GM12892 (cell line): Measurements from ENCODE around the gene FUNDC2.

Experiments
- DNase-seq: peaks from one replicate; pipeline ENCODE4 v3.0.0; 2011; ENCODE audit not compliant: insufficient read length
- FAIRE-seq: peaks from 2 replicates; lab custom pipeline; 2011; peaks lifted over from hg19 to GRCh38; lab: Jason Lieb, UNC
- POLR2A ChIP-seq: IDR thresholded peaks from 2 replicates; pipeline ENCODE4 v1.6.1; 2011; ENCODE audit warnings: low read depth, low read length, control low read depth
- POLR2AphosphoS5 ChIP-seq: IDR thresholded peaks from 2 replicates; pipeline ENCODE4 v1.6.1; 2011; ENCODE audit warnings: low read depth, low read length, control low read depth
- TAF1 ChIP-seq: IDR thresholded peaks from 2 replicates; pipeline ENCODE4 v1.6.1; 2011; ENCODE audit warnings: low read depth, mild to moderate bottlenecking, control low read depth, low read length, borderline replicate concordance

The FUNDC2 gene

DNA sequence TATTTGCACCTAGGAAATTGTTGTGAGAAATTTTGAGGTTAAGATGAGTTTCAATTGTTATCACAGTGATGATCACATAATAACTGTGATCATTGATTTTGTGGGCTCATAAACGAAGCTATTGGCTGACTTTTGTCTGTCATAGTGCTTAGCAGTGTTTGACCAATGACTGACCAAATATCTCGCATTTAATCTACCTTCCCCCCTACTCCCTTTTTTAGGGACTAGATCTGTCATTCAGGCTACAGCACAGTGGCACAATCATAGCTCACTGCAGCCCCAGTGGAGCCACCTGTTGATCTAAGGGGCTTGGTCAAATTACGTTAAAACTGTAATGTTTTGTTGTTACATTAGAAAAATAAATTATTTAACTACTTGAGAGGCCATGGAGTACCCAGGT is 1.5 kb downstream of the FUNDC2 start:
- TF ChIP-seq POLR2A (no peak), TAF1 (no peak), POLR2AphosphoS5 (no peak)
- FAIRE-seq (no peak), DNase-seq (no peak)

DNA sequence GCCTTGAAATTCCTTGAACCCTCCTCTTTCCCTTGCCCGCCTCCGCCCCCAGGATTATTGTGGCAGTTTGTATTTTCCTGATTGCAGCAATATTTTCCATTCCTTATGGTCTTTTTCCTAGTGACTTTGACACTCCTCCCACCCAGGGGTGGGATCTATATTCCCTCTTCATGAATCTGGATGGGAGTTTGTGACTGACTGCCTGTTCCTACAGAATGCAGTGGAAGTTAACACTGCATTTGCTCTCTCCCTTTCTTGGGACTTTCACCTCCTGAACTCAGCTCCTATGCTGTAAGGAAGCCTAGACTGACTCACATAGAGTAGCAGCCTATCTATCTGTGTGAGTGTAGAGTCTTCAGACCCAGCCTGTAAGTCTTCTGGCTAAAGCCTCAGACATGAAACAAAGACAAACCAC is 2.2 kb downstream of the FUNDC2 start:
- DNase-seq = no peak
- no peak for FAIRE-seq
- TF ChIP-seq POLR2A (no peak), TAF1 (no peak), POLR2AphosphoS5 (no peak)

DNA sequence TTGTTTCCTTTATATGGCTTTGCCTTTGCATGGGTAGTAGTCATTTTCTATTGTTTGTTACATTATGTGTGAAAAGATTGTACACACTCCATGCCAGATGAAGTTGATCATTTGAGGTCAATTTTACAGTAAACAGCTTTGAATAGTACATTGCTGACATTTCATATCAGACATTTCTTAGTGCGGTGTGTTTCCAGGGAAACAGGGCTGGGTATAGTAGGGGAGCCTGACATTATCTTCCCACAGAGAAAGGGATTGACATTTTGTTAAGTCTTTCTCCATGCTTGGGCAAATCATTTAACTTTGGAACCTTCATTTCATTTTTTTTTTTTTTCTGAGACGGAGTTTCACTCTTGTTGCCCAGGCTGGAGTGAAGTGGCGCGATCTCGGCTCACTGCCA is 5.0 kb downstream of the FUNDC2 start:
- no peak for DNase-seq

DNA sequence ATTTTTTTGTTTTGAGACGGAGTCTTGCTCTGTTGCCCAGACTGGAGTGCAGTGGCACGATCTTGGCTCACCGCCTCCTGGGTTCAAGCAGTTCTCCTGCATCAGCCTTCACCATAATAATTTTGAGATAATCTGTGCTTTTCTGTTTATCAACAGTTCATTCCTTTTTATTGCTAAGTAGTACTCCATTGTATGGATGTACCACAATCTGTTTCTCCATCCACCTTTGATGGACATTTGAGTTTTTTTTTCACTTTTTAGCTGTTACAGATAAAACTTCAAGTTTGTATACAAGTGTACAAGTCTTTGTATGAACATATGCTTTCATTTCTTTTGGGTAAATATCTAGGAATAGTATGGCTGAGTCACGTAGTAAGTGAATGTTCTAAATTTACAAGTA is 9.0 kb downstream of the FUNDC2 start:
- DNase-seq (no peak), FAIRE-seq (peak; percentile 5)
- TF ChIP-seq TAF1 (no peak), POLR2AphosphoS5 (no peak), POLR2A (no peak)

More for the DNA sequence above, 5.0 kb downstream of the FUNDC2 start:
- no peak for TF ChIP-seq POLR2A
- TF ChIP-seq POLR2AphosphoS5 = no peak
- TF ChIP-seq TAF1 = no peak
- no peak for FAIRE-seq

- TF ChIP-seq TAF1 (no peak), POLR2A (no peak), POLR2AphosphoS5 (no peak)
- no peak for DNase-seq
- no peak for FAIRE-seq
Measured at GRCh38 chrX:155046129-155046810, 19.6 kb downstream of the FUNDC2 start.

DNA sequence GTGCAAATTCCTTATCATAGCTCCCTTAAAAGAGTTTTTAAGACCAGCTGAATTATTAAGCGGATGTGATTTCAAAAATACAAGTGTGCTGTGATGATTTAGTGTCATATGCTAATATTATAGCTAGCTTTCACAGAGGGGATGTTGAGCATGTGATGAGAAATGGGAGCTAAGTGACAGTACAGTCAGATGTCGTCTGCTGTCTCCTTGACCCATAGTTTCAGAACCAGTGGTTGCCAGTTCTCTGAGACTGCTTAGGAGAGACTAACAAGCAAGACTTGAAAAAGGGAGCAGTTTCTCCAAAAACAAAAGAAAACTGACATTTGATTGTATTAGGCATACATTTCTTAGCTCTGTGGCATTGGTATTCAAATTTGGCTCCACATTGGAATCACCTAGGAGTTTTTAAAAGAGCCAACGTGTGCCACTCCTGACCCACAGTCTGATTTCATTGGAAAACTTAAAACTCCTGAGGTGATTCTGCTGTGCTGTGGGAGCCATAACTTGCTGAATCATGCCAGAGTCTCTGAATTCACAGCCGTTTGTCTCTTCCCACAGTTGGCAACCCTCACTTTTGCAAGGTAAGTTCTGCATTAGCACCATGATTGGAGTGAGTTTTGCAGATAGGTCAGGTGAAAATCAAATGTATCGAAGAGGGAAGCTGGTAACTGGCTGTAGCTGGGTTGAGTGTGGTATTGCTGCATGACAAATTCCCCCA is 20.3 kb downstream of the FUNDC2 start:
- no peak for DNase-seq
- FAIRE-seq = no peak
- no peak for TF ChIP-seq POLR2A
- TF ChIP-seq POLR2AphosphoS5 = no peak
- no peak for TF ChIP-seq TAF1

DNA sequence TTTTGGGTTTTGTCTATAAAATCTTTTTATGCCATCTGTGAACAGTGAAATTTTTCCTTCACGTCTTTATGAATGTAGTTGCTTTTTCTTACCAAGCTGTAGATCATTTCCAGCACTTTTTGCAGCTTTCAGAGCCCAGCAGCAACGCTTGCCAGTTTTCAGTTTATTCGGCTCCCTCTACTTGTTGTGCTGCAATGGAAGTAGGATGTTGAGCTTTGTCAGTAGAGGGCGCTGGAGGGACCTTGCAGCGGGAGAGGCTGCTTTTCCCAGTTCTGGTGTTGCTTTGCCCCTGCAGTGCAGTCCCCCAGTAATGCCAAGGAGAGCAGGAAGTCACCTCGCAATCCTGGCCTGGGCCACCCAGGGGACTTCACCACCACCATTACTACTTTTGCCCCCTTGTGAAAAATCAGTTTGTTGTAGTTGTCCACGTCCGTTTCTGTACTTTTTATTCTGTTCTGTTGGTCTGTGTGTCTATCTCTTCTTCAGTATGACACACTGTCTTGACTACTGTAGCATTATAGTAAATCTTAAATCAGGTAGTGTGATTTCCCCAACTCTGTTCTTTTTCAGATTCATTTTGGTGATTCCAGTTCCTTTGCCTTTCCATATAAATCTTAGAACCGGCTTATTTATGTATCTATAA is 22.5 kb downstream of the FUNDC2 start:
- FAIRE-seq (peak; percentile 76), DNase-seq (no peak)
- TF ChIP-seq TAF1 (no peak), POLR2AphosphoS5 (no peak), POLR2A (no peak)

- TF ChIP-seq TAF1 (no peak), POLR2AphosphoS5 (no peak), POLR2A (no peak)
- FAIRE-seq (no peak), DNase-seq (no peak)
Measured at GRCh38 chrX:155052738-155053498, 26.3 kb downstream of the FUNDC2 start.

DNA sequence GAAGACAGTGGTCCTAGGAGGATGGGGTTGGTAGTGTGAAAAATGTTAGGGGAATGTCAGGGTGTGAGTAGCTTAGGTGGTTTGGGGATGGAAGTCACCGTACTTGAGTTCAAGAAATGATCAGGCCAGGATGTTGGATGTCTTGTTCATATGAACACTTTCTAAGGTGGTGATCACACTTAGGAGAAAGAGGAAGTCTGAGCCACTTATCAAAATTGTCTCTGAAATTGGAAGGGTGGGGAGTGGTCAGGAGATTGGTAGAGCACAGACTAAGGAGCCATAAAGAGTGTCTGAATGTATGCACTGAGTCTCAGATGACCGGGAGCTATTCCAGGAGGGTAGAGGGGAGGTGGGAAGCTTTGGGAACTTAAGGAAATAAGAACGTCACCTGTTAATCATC is 27.0 kb downstream of the FUNDC2 start:
- DNase-seq = no peak
- FAIRE-seq = no peak
- TF ChIP-seq POLR2AphosphoS5 (no peak), TAF1 (no peak), POLR2A (no peak)

DNA sequence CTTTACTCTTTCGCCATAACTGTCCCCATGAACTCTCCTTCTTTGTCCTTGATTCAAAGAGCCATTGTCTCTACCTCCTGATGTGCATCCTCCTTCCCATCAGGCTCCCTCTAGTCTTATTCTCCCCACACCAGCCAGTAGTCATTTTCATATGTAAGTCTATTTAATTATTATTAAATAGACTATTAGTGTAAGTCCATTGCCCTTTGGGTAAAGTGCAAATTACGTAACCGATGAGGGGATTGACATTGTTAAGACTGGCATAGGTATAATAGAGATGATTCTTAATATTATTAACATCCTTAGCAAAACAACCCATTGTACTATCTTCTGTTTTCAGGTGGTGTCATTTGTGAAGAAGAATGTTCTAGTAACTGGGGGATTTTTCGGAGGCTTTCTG is 27.6 kb downstream of the FUNDC2 start:
- DNase-seq (no peak), FAIRE-seq (no peak)
- no peak for TF ChIP-seq TAF1
- no peak for TF ChIP-seq POLR2A
- no peak for TF ChIP-seq POLR2AphosphoS5

GRCh38 chrX:155055494-155055893 is 28.9 kb downstream of the FUNDC2 start:
- FAIRE-seq = no peak
- no peak for TF ChIP-seq POLR2AphosphoS5
- TF ChIP-seq TAF1 = no peak
- no peak for TF ChIP-seq POLR2A

GRCh38 chrX:155056471-155056870 is 29.8 kb downstream of the FUNDC2 start:
- DNase-seq (no peak), FAIRE-seq (no peak)
- TF ChIP-seq TAF1 = no peak
- no peak for TF ChIP-seq POLR2A
- TF ChIP-seq POLR2AphosphoS5 = no peak

More at GRCh38 chrX:155055494-155055893, 28.9 kb downstream of the FUNDC2 start:
- DNase-seq = no peak
